Measurements from ENCODE around the gene CEP97. TPM values are rescaled to one million over a fixed set of nuclear protein-coding genes. Genes with fewer than 3 reads are reported as not detected.

Gene CEP97
- total RNA-seq, 1 experiment from 2014 or later = 12.0 TPM

GRCh38 chr3:101779047-101779821 is 54.8 kb downstream of the CEP97 start, which contains the start of gene NXPE3 (continued):
- TF ChIP-seq IRF2 (CRISPR knock-in tag; IDR thresholded peaks at IDR 0.05; ENCODE audit: borderline replicate concordance, low read depth) = no peak
- TF ChIP-seq HMGXB4 (CRISPR knock-in tag; IDR thresholded peaks at IDR 0.05) = peak; percentile 76; the same call in 1 of the 2 replicates
- TF ChIP-seq NR3C1 (CRISPR knock-in tag; conservative IDR thresholded peaks at IDR 0.05; ENCODE audit: low read depth) = no peak
- TF ChIP-seq IRF1 (CRISPR knock-in tag; IDR thresholded peaks at IDR 0.05) = no peak
- TF ChIP-seq ZNF425 (CRISPR knock-in tag; conservative IDR thresholded peaks at IDR 0.05) = no peak
- TF ChIP-seq E2F1 (CRISPR knock-in tag; IDR thresholded peaks at IDR 0.05) = no peak
- no peak for TF ChIP-seq ATF2 (CRISPR knock-in tag; IDR thresholded peaks at IDR 0.05; ENCODE audit: borderline replicate concordance, low read depth)
- TF ChIP-seq SMAD3 (CRISPR knock-in tag; IDR thresholded peaks at IDR 0.05; ENCODE audit: borderline replicate concordance) = 0 out of 2 replicates have a peak, but pooled peaks have one; percentile 69
- TF ChIP-seq TP53 (CRISPR knock-in tag; IDR thresholded peaks at IDR 0.05) = 0 out of 2 replicates have a peak, but pooled peaks have one; percentile 73
- no peak for TF ChIP-seq TCF7 (CRISPR knock-in tag; IDR thresholded peaks at IDR 0.05; ENCODE audit: low read depth)
- no peak for TF ChIP-seq NR1H2 (CRISPR knock-in tag; IDR thresholded peaks at IDR 0.05)
- TF ChIP-seq ZNF317 (CRISPR knock-in tag; IDR thresholded peaks at IDR 0.05; ENCODE audit: borderline replicate concordance, low read depth) = no peak
- no peak for TF ChIP-seq ZBTB43 (CRISPR knock-in tag; IDR thresholded peaks at IDR 0.05)
- no peak for TF ChIP-seq PRRX2 (CRISPR knock-in tag; IDR thresholded peaks at IDR 0.05)
- no peak for TF ChIP-seq ZNF416 (CRISPR knock-in tag; IDR thresholded peaks at IDR 0.05)
- TF ChIP-seq AFF4 (CRISPR knock-in tag; IDR thresholded peaks at IDR 0.05; ENCODE audit: borderline replicate concordance) = no peak
- no peak for TF ChIP-seq JAZF1 (CRISPR knock-in tag; IDR thresholded peaks at IDR 0.05)
- peak; percentile 94 for TF ChIP-seq MAX (CRISPR knock-in tag; IDR thresholded peaks at IDR 0.05)
- TF ChIP-seq ZNF423 (CRISPR knock-in tag; IDR thresholded peaks at IDR 0.05) = peak; percentile 59
- TF ChIP-seq GABPB1 (CRISPR knock-in tag; IDR thresholded peaks at IDR 0.05) = no peak
- TF ChIP-seq ZNF512 (CRISPR knock-in tag; IDR thresholded peaks at IDR 0.05; ENCODE audit: borderline replicate concordance) = no peak
- no peak for TF ChIP-seq ERG (CRISPR knock-in tag; IDR thresholded peaks at IDR 0.05)

All from WTC11 (cell line).